GM12878 (cell line): ENCODE results near the gene PCNX4. TPM values are rescaled to one million over a fixed set of nuclear protein-coding genes. Genes with fewer than 3 reads are reported as not detected.

Source experiments
- ATAC-seq: fragments of 200-7000 bp; cut with Tn5 transposase; 3 replicates; pipeline ENCODE4 v1.9.1; 2020; ENCODE audit warnings: mild to moderate bottlenecking, moderate library complexity
- BruUV-seq: library from RNA; stranded (reverse); fragments of 400-500 nt; replicated peaks from 2 replicates; lab custom pipeline; 2021; lab: Mats Ljungman, UMichigan
- CTCF ChIA-PET: fragments of 300-600 bp; sonication (Branson Sonifier 250); formaldehyde crosslinking; extraction: SDS; loops from one replicate; lab custom pipeline; 2021; ENCODE audit warnings: inconsistent platforms; lab: Yijun Ruan, JAX
- POLR2A ChIA-PET: fragments of 350-600 bp; formaldehyde crosslinking; extraction: SDS; loops from one replicate; lab custom pipeline; 2021; ENCODE audit warnings: inconsistent platforms; lab: Charles Lee
- RAD21 ChIA-PET: fragments of 300-600 bp; sonication (Branson Sonifier 250); formaldehyde crosslinking; loops from one replicate; lab custom pipeline; 2023; ENCODE audit warnings: antibody characterized with exemption; ENCODE audit not compliant: unreplicated experiment; lab: Charles Lee
- SMC1A ChIA-PET: fragments of 300-600 bp; sonication (Branson Sonifier 250); formaldehyde crosslinking; loops from one replicate; lab custom pipeline; 2023; ENCODE audit not compliant: unreplicated experiment, uncharacterized antibody; lab: Charles Lee
- DNase-seq: peaks from one replicate; pipeline ENCODE4 v3.0.0-alpha.2; 2011; ENCODE audit warnings: low read depth, low spot score
- FAIRE-seq: peaks from 3 replicates; lab custom pipeline; 2011; peaks lifted over from hg19 to GRCh38; lab: Jason Lieb, UNC
- H2AFZ ChIP-seq: 2 replicates; pipeline ENCODE4 v1.6.0; 2011; ENCODE audit warnings: low read depth, low read length, control low read depth; ENCODE audit not compliant: control insufficient read depth
- H3K27ac ChIP-seq: 2 replicates; pipeline ENCODE4 v1.5.1; 2011; ENCODE audit warnings: control low read depth; ENCODE audit not compliant: control insufficient read depth, insufficient read depth
- H3K27me3 ChIP-seq, 2 experiments: replicated peaks in 1 of 2; 2 replicates each; pipeline versions ENCODE4 v1.6.0 to v1.6.1; 2011; ENCODE audit warnings: low read length in 1 of 2; ENCODE audit not compliant: control insufficient read depth in 2 of 2, insufficient read depth in 2 of 2
- H3K36me3 ChIP-seq, 2 experiments: 2 replicates each; pipeline ENCODE4 v1.5.1; 2011; ENCODE audit warnings: low read length in 1 of 2; ENCODE audit not compliant: control insufficient read depth in 2 of 2, insufficient read depth in 2 of 2
- H3K4me1 ChIP-seq: 2 replicates; pipeline ENCODE4 v1.6.1; 2011; ENCODE audit warnings: mild to moderate bottlenecking, low read length, moderate library complexity, mixed read lengths; ENCODE audit not compliant: control insufficient read depth, insufficient read depth
- H3K4me2 ChIP-seq: 2 replicates; pipeline ENCODE4 v1.6.0; 2011; ENCODE audit warnings: control low read depth; ENCODE audit not compliant: control insufficient read depth, insufficient read depth
- H3K4me3 ChIP-seq: fragments of 200-600 bp; sonication (generic); 2 replicates; pipeline ENCODE4 v1.5.1; 2016
- H3K79me2 ChIP-seq: 2 replicates; pipeline ENCODE4 v1.6.0; 2011; ENCODE audit warnings: low read length; ENCODE audit not compliant: control insufficient read depth, insufficient read depth
- H3K9ac ChIP-seq: 2 replicates; pipeline ENCODE4 v1.8.0; 2011; ENCODE audit warnings: low read length, control low read depth, mixed read lengths; ENCODE audit not compliant: control insufficient read depth, insufficient read depth
- H3K9me3 ChIP-seq: replicated peaks from 3 replicates; pipeline ENCODE4 v1.5.1; 2011; ENCODE audit warnings: mild to moderate bottlenecking, low read length; ENCODE audit not compliant: control insufficient read depth, insufficient read depth
- H4K20me1 ChIP-seq: 2 replicates; pipeline ENCODE4 v1.6.0; 2011; ENCODE audit not compliant: control insufficient read depth, insufficient read depth
- BHLHE40 ChIP-seq, 2 experiments: fragments of 450-650 bp in 1 of 2; IDR thresholded peaks; 2 replicates each; pipeline ENCODE4 v1.6.1; 2011 to 2017; ENCODE audit warnings: low read depth in 2 of 2, borderline replicate concordance in 1 of 2, improper control_type of control experiment in 1 of 2, low read length in 1 of 2, mild to moderate bottlenecking in 1 of 2
- BMI1 ChIP-seq: fragments of 450-650 bp; IDR thresholded peaks from 2 replicates; pipeline ENCODE4 v1.6.1; 2016; ENCODE audit warnings: mild to moderate bottlenecking, moderate library complexity, borderline replicate concordance
- CHD4 ChIP-seq: fragments of 200-600 bp; sonication (generic); IDR thresholded peaks from 2 replicates; pipeline ENCODE4 v1.6.1; 2016; ENCODE audit warnings: mild to moderate bottlenecking
- HDGF ChIP-seq: fragments of 450-650 bp; IDR thresholded peaks from 2 replicates; pipeline ENCODE4 v1.6.1; 2016; ENCODE audit warnings: antibody characterized with exemption
- IKZF2 ChIP-seq, 2 experiments: fragments of 450-650 bp; IDR thresholded peaks; 2 replicates each; pipeline ENCODE4 v1.6.1; 2017; ENCODE audit warnings: mild to moderate bottlenecking in 2 of 2, moderate library complexity in 2 of 2
- MYC ChIP-seq: IDR thresholded peaks from 2 replicates; pipeline ENCODE4 v1.6.1; 2011; ENCODE audit warnings: mild to moderate bottlenecking, low read length, moderate library complexity, inconsistent platforms; ENCODE audit not compliant: insufficient read depth, insufficient replicate concordance, insufficient read length, severe bottlenecking
- NBN ChIP-seq: fragments of 450-650 bp; IDR thresholded peaks from 2 replicates; pipeline ENCODE4 v1.6.1; 2016
- PAX8 ChIP-seq: fragments of 450-650 bp; IDR thresholded peaks from 2 replicates; pipeline ENCODE4 v1.6.1; 2017; ENCODE audit warnings: mild to moderate bottlenecking, moderate library complexity
- RBBP5 ChIP-seq: fragments of 200-600 bp; sonication (generic); conservative IDR thresholded peaks from 2 replicates; pipeline ENCODE4 v1.6.1; 2016
- SRF ChIP-seq, 2 experiments: IDR thresholded peaks; 2 replicates each; pipeline ENCODE4 v1.6.1; 2011; ENCODE audit warnings: low read depth in 2 of 2, low read length in 2 of 2, mild to moderate bottlenecking in 1 of 2, moderate library complexity in 1 of 2
- ZNF274 ChIP-seq: IDR thresholded peaks from one replicate; pipeline ENCODE4 v1.8.0; 2011; ENCODE audit not compliant: insufficient read length, insufficient read depth
- ZNF622 ChIP-seq: fragments of 450-650 bp; IDR thresholded peaks from 2 replicates; pipeline ENCODE4 v1.6.1; 2017; ENCODE audit warnings: mild to moderate bottlenecking, inconsistent platforms
- WGBS: methylation state at CpG from one replicate; pipeline ENCODE4 v1.1.6; 2016; ENCODE audit warnings: low lambda C conversion rate; ENCODE audit not compliant: insufficient replicate concordance, insufficient coverage; ENCODE audit errors: missing lambda C conversion rate; 5-methylcytosine and 5-hydroxymethylcytosine counted together
- in situ Hi-C: fragments of 300-500 bp; cut with MboI; formaldehyde crosslinking; loops from 9 replicates; pipeline ENCODE4 v1.14.3; 2018; ENCODE audit warnings: mixed read lengths
- intact Hi-C: fragments of 100-400 bp; cut with micrococcal nuclease; formaldehyde crosslinking; loops from one replicate; pipeline ENCODE4 v1.14.2; 2022; ENCODE audit not compliant: unreplicated experiment
- polyA plus RNA-seq, 11 experiments: library from polyadenylated mRNA; depleted of rRNA in 4 of 11; unstranded in 6 of 11; stranded (reverse) in 5 of 11; fragments of >200 nt; fragmentation: Nextera tagmentation in 4 of 11; fragmentation: Illumina TruSeq in 1 of 11; extraction: Ambion mirVana in 4 of 11; extraction: Trizol in 1 of 11; gene quantifications; 1 replicate in 1 of 11; 2 replicates in 10 of 11; pipeline versions ENCODE4 v1.2.1 to v1.2.3, GENCODE V29; 2011 to 2016; ENCODE audit warnings: inconsistent platforms in 2 of 11, missing spikeins in 2 of 11, low read depth in 1 of 11
- total RNA-seq, 4 experiments: library from RNA; depleted of rRNA in 3 of 4; stranded (reverse); fragments of >200 nt in 3 of 4; fragmentation: Illumina TruSeq in 1 of 4; extraction: Trizol in 1 of 4; gene quantifications; 2 replicates each; pipeline versions ENCODE4 v1.2.1 to v1.2.3, GENCODE V29; 2013 to 2021
- TF ChIP-seq, protein P1 (sequence below), 3 experiments: IDR thresholded peaks in 2 of 3; conservative IDR thresholded peaks in 1 of 3; 2 replicates each; pipeline ENCODE4 v1.5.1; 2011; ENCODE audit warnings: low read depth in 3 of 3, low read length in 3 of 3, mild to moderate bottlenecking in 3 of 3, control low read depth in 2 of 3, moderate library complexity in 2 of 3, inconsistent platforms in 1 of 3, mixed read lengths in 1 of 3; ENCODE audit not compliant: control insufficient read depth in 2 of 3, insufficient read depth in 1 of 3; ENCODE audit errors: extremely low read depth in 1 of 3
- TF ChIP-seq, protein P2 (sequence below): fragments of 450-650 bp; formaldehyde crosslinking; IDR thresholded peaks from 2 replicates; pipeline ENCODE4 v1.4.0; 2022; ENCODE audit warnings: mild to moderate bottlenecking, moderate library complexity
- TF ChIP-seq, protein P3 (sequence below): fragments of 450-650 bp; IDR thresholded peaks from 2 replicates; pipeline ENCODE4 v1.6.1; 2017; ENCODE audit warnings: mild to moderate bottlenecking, low read depth, inconsistent platforms; ENCODE audit not compliant: poor library complexity, severe bottlenecking

Gene PCNX4
- total and polyA plus RNA-seq, 10 of the 15 experiments (the other 5 are each of a cell fraction or from before 2014, with no cell fraction given), result 13.8 to 56.6 (median 39.4) TPM

DNA sequence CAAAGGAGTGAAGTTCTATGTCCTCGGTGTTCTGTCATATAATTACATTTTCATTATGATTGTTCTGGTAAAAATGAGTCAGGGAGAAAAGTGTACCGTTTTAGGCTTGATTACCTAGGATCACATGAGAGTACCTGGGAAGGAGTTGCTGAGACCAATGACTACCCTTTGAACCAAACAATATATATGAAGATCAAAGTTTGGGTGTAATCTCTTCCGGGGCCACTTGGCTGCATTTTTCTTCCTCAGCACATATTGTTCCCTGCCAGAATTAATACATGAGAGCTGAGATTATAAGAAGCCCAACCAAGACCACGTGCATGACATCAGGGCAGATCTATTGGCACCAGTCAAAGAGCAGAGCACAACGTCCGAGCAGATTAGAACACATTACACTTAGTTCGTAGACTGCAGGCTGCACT is 114.5 kb downstream of the PCNX4 start:
- POLR2A ChIA-PET, result interaction anchor here (0.7 to 19.5 kb wide), 7 partner anchors 10 to 50 kb away, joined by 3 to 251 read pairs (median 5); partner anchors contain the start of gene PPM1A
- Histone ChIP-seq H3K4me3 (peak overlapping the region; percentile 13; the same call in 1 of the 2 replicates), H3K27ac (peak overlapping the region; percentile 91), H3K27me3 (no peaks in the 10 kb centered on the region), H3K9ac (peak overlapping the region; percentile 49), H4K20me1 (no peaks in the 10 kb centered on the region), H2AFZ (peak overlapping the region; percentile 54; the same call in 1 of the 2 replicates), H3K9me3 (no peaks in the 10 kb centered on the region; the same call in 1 of the 3 replicates), H3K79me2 (no peaks in the 10 kb centered on the region; the same call in 1 of the 2 replicates), H3K4me1 (peaks cover 45% of the 10 kb centered on the region), H3K4me2 (peak overlapping the region; percentile 80), H3K36me3 (no peaks in the 10 kb centered on the region)
- peak; percentile 42 for ATAC-seq
- FAIRE-seq, result no peak
- intact Hi-C loops, result loop anchor here (2.0 to 5.0 kb wide), 2 partner anchors 15 to 114 kb away; partner anchors contain the start of gene PCNX4
- CTCF ChIA-PET, result interaction anchor here (1.0 to 5.5 kb wide), 12 partner anchors 10 to 145 kb away, joined by 4 to 42 read pairs (median 11); partner anchors contain the start of gene PPM1A
- RAD21 ChIA-PET, result interaction anchor here (0.6 to 15.8 kb wide), 13 partner anchors 9 to 1182 kb away, joined by 3 to 446 read pairs (median 15); partner anchors contain the start of genes DHRS7 and PPM1A
- in situ Hi-C loops, result no loop called here
- BruUV-seq, result no TSS peak
- SMC1A ChIA-PET, result interaction anchor here (0.7 to 17.6 kb wide), 12 partner anchors 10 to 1187 kb away, joined by 3 to 303 read pairs (median 18); partner anchors contain the start of gene PPM1A
- no peak for DNase-seq
- 58% methylated on average over 7 of the region's 7 CpGs for WGBS
- no peak for TF ChIP-seq MYC
- 0 out of 4 replicates have a peak, but pooled peaks of 1 of the 2 experiments have one; percentile 15 for TF ChIP-seq BHLHE40 (IDR thresholded peaks at IDR 0.05; ENCODE audit: borderline replicate concordance in 1 of 2, low read depth in 2 of 2, low read length in 1 of 2)
- no peak for TF ChIP-seq RBBP5
- TF ChIP-seq, protein P1, sequence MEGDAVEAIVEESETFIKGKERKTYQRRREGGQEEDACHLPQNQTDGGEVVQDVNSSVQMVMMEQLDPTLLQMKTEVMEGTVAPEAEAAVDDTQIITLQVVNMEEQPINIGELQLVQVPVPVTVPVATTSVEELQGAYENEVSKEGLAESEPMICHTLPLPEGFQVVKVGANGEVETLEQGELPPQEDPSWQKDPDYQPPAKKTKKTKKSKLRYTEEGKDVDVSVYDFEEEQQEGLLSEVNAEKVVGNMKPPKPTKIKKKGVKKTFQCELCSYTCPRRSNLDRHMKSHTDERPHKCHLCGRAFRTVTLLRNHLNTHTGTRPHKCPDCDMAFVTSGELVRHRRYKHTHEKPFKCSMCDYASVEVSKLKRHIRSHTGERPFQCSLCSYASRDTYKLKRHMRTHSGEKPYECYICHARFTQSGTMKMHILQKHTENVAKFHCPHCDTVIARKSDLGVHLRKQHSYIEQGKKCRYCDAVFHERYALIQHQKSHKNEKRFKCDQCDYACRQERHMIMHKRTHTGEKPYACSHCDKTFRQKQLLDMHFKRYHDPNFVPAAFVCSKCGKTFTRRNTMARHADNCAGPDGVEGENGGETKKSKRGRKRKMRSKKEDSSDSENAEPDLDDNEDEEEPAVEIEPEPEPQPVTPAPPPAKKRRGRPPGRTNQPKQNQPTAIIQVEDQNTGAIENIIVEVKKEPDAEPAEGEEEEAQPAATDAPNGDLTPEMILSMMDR (IDR thresholded peaks at IDR 0.05 in 2 of 3, conservative IDR thresholded peaks at IDR 0.05 in 1 of 3; ENCODE audit: control insufficient read depth in 2 of 3, extremely low read depth in 1 of 3, insufficient read depth in 1 of 3, low read depth in 3 of 3, low read length in 3 of 3), result 0 out of 6 replicates have a peak, but pooled peaks of 1 of the 3 experiments have one; percentile 2
- no peak for TF ChIP-seq IKZF2 (IDR thresholded peaks at IDR 0.05)
- no peak for TF ChIP-seq ZNF622
- TF ChIP-seq SRF (IDR thresholded peaks at IDR 0.05; ENCODE audit: low read depth in 2 of 2, low read length in 2 of 2), result no peak
- TF ChIP-seq, protein P2, sequence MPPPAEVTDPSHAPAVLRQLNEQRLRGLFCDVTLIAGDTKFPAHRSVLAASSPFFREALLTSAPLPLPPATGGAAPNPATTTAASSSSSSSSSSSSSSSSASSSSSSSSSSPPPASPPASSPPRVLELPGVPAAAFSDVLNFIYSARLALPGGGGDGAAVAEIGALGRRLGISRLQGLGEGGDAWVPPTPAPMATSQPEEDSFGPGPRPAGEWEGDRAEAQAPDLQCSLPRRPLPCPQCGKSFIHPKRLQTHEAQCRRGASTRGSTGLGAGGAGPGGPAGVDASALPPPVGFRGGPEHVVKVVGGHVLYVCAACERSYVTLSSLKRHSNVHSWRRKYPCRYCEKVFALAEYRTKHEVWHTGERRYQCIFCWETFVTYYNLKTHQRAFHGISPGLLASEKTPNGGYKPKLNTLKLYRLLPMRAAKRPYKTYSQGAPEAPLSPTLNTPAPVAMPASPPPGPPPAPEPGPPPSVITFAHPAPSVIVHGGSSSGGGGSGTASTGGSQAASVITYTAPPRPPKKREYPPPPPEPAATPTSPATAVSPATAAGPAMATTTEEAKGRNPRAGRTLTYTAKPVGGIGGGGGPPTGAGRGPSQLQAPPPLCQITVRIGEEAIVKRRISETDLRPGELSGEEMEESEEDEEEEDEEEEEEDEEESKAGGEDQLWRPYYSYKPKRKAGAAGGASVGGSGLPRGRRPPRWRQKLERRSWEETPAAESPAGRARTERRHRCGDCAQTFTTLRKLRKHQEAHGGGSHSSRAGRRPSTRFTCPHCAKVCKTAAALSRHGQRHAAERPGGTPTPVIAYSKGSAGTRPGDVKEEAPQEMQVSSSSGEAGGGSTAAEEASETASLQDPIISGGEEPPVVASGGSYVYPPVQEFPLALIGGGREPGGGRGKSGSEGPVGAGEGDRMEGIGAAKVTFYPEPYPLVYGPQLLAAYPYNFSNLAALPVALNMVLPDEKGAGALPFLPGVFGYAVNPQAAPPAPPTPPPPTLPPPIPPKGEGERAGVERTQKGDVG (CRISPR knock-in tag), result no peak
- no peak for TF ChIP-seq BMI1
- no peak for TF ChIP-seq ZNF274
- no peak for TF ChIP-seq HDGF
- no peak for TF ChIP-seq CHD4
- TF ChIP-seq, protein P3, sequence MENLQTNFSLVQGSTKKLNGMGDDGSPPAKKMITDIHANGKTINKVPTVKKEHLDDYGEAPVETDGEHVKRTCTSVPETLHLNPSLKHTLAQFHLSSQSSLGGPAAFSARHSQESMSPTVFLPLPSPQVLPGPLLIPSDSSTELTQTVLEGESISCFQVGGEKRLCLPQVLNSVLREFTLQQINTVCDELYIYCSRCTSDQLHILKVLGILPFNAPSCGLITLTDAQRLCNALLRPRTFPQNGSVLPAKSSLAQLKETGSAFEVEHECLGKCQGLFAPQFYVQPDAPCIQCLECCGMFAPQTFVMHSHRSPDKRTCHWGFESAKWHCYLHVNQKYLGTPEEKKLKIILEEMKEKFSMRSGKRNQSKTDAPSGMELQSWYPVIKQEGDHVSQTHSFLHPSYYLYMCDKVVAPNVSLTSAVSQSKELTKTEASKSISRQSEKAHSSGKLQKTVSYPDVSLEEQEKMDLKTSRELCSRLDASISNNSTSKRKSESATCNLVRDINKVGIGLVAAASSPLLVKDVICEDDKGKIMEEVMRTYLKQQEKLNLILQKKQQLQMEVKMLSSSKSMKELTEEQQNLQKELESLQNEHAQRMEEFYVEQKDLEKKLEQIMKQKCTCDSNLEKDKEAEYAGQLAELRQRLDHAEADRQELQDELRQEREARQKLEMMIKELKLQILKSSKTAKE, result no peak
- no peak for TF ChIP-seq NBN
- no peak for TF ChIP-seq PAX8
